Chondrocyte (in vitro differentiated cells): Measurements from ENCODE around the gene OR2T12. TPM values are rescaled to one million over a fixed set of nuclear protein-coding genes. Genes with fewer than 3 reads are reported as not detected.
"Not testable (repeated sequence)": the region's sequence is repeated elsewhere in the genome, so short reads cannot be mapped to it uniquely, and the experiment has no call there.

ENCODE experiments used
- DNase-seq: peaks from one replicate; pipeline ENCODE4 v3.0.0; 2021; ENCODE audit warnings: mixed read lengths, low spot score
- H3K27ac Mint-ChIP-seq: one replicate; pipeline ENCODE4 v1.8.0; 2021; ENCODE audit warnings: mild to moderate bottlenecking, moderate library complexity, mixed read lengths; ENCODE audit not compliant: unreplicated experiment
- H3K27me3 Mint-ChIP-seq: 2 replicates; pipeline ENCODE4 v1.8.0; 2021; ENCODE audit warnings: low read depth, mixed read lengths
- H3K36me3 Mint-ChIP-seq: 2 replicates; pipeline ENCODE4 v1.8.0; 2021; ENCODE audit warnings: low read depth, mixed read lengths
- H3K4me1 Mint-ChIP-seq: 2 replicates; pipeline ENCODE4 v1.8.0; 2021; ENCODE audit warnings: low read depth, mild to moderate bottlenecking, mixed read lengths
- H3K4me3 Mint-ChIP-seq: one replicate; pipeline ENCODE4 v1.8.0; 2021; ENCODE audit warnings: mild to moderate bottlenecking, moderate library complexity, mixed read lengths; ENCODE audit not compliant: unreplicated experiment
- H3K9me3 Mint-ChIP-seq: 2 replicates; pipeline ENCODE4 v1.8.0; 2021; ENCODE audit warnings: low read depth, mixed read lengths
- CTCF ChIP-seq: fragments of 200-600 bp; sonication (generic); IDR thresholded peaks from 2 replicates; pipeline ENCODE4 v1.5.0; 2021; ENCODE audit warnings: antibody characterized with exemption, mild to moderate bottlenecking, moderate library complexity
- long read RNA-seq: library from polyadenylated mRNA; stranded (forward); transcript quantifications from one replicate; pipeline ENCODE4 v2.0.0, GENCODE V29; 2021
- total RNA-seq: library from RNA; stranded (reverse); gene quantifications from 3 replicates; pipeline ENCODE4 v1.2.1, GENCODE V29; 2021

OR2T12 gene
- total RNA-seq, result not detected in 3 replicates
- long read RNA-seq, result 0 reads

GRCh38 chr1:248303324-248303723, at the start of gene OR2T12:
Gene OR2T12, minus strand, starts transcription at chr1:248303424. Its CDS starts 7,846 bp downstream, at chr1:248295578.
- no peak for DNase-seq
- peaks cover 47% of the 10 kb centered on the region for H3K9me3 Mint-ChIP-seq
- no peaks in the 10 kb centered on the region for H3K4me1 Mint-ChIP-seq
- no peaks in the 10 kb centered on the region for H3K36me3 Mint-ChIP-seq
- no peak within 1 kb of the TSS for H3K27ac Mint-ChIP-seq
- H3K4me3 Mint-ChIP-seq, result no peak within 1 kb of the TSS
- TF ChIP-seq CTCF, result no peak
- H3K27me3 Mint-ChIP-seq, result no peaks in the 10 kb centered on the region

GRCh38 chr1:248348475-248348874, 45.3 kb upstream of the OR2T12 start, which contains the start of gene OR14C36:
Gene OR14C36, plus strand, starts transcription at chr1:248348775. Its CDS starts 0 bp downstream, at chr1:248348775.
- no peak within 1 kb of the TSS for H3K27ac Mint-ChIP-seq
- H3K4me3 Mint-ChIP-seq, result no peak within 1 kb of the TSS
- no peaks in the 10 kb centered on the region for H3K27me3 Mint-ChIP-seq
- peaks cover 40% of the 10 kb centered on the region for H3K9me3 Mint-ChIP-seq
- H3K36me3 Mint-ChIP-seq, result no peaks in the 10 kb centered on the region
- TF ChIP-seq CTCF, result no peak
- no peak for DNase-seq
- H3K4me1 Mint-ChIP-seq, result no peaks in the 10 kb centered on the region

GRCh38 chr1:248343451-248343850, 40.2 kb upstream of the OR2T12 start:
- no peak for DNase-seq
- no peak for TF ChIP-seq CTCF
- no peaks in the 10 kb centered on the region for H3K27me3 Mint-ChIP-seq
- no peaks in the 10 kb centered on the region for H3K36me3 Mint-ChIP-seq
- H3K4me1 Mint-ChIP-seq, result no peaks in the 10 kb centered on the region
- H3K27ac Mint-ChIP-seq, result no peak overlapping the region
- no peak overlapping the region for H3K4me3 Mint-ChIP-seq
- H3K9me3 Mint-ChIP-seq, result peaks cover 48% of the 10 kb centered on the region

- Mint-ChIP-seq H3K9me3 (peaks cover 62% of the 10 kb centered on the region), H3K4me1 (no peaks in the 10 kb centered on the region), H3K27me3 (no peaks in the 10 kb centered on the region), H3K4me3 (no peak within 1 kb of the TSS), H3K27ac (no peak within 1 kb of the TSS), H3K36me3 (no peaks in the 10 kb centered on the region)
- DNase-seq, result no peak
- no peak for TF ChIP-seq CTCF
These were observed 21.2 kb upstream of the OR2T12 start, which contains the start of gene OR2M7 for GRCh38 chr1:248324468-248324867. Gene OR2M7, minus strand, starts transcription at chr1:248324568. Its CDS starts 0 bp downstream, at chr1:248324568.

- H3K27me3 Mint-ChIP-seq, result no peaks in the 10 kb centered on the region
- no peaks in the 10 kb centered on the region for H3K36me3 Mint-ChIP-seq
- no peak overlapping the region for H3K27ac Mint-ChIP-seq
- no peaks in the 10 kb centered on the region for H3K4me1 Mint-ChIP-seq
- H3K9me3 Mint-ChIP-seq, result peaks cover 81% of the 10 kb centered on the region
- no peak for TF ChIP-seq CTCF
- no peak for DNase-seq
- no peak overlapping the region for H3K4me3 Mint-ChIP-seq
These were observed 13.6 kb upstream of the OR2T12 start for GRCh38 chr1:248316796-248317195.

GRCh38 chr1:248306740-248307139, 3.5 kb upstream of the OR2T12 start:
- DNase-seq, H3K27me3 Mint-ChIP-seq, H3K27ac Mint-ChIP-seq, H3K36me3 Mint-ChIP-seq, H3K4me1 Mint-ChIP-seq, H3K4me3 Mint-ChIP-seq: not testable (repeated sequence)
- peaks cover 53% of the 10 kb centered on the region for H3K9me3 Mint-ChIP-seq
